Choroid plexus epithelial cell (primary cell): ENCODE measurements around the gene TMEM150C.
"Not testable (repeated sequence)": the region's sequence is repeated elsewhere in the genome, so short reads cannot be mapped to it uniquely, and the experiment has no call there.

Experiments
- DNase-seq: peaks from one replicate; pipeline ENCODE4 v3.0.0-alpha.2; 2010; ENCODE audit warnings: low read depth
- H3K4me3 ChIP-seq: 2 replicates; pipeline ENCODE4 v1.5.1; 2011; ENCODE audit warnings: low read depth, mild to moderate bottlenecking, control low read depth, low read length, moderate library complexity
- CTCF ChIP-seq: conservative IDR thresholded peaks from 2 replicates; pipeline ENCODE4 v1.5.1; 2011; ENCODE audit warnings: low read depth, mild to moderate bottlenecking, control low read depth, inconsistent platforms, low read length, moderate library complexity

Gene TMEM150C

GRCh38 chr4:82480771-82481505, 80.8 kb downstream of the TMEM150C start:
- no peak overlapping the region for H3K4me3 ChIP-seq
- no peak for DNase-seq
- no peak for TF ChIP-seq CTCF

DNA sequence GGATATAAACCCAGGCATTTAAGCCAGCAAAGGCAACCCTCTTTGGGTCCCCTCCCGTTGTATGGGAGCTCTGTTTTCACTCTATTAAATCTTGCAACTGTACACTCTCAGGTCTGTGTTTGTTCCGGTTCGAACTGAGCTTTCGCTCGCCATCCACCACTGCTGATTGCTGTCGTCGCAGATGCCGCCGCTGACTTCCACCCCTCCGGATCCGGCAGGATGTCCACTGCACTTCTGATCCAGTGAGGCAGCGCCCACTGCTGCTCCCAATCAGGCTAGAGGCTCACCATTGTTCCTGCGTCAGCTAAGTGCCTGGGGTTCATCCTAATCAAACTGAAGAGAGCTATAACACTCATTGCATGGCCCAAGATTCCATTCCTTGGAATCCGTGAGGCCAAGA, 82.2 kb downstream of the TMEM150C start:
- no peak for DNase-seq
- TF ChIP-seq CTCF = no peak
- no peak overlapping the region for H3K4me3 ChIP-seq

GRCh38 chr4:82477469-82477868, 84.3 kb downstream of the TMEM150C start:
- H3K4me3 ChIP-seq, DNase-seq: not testable (repeated sequence)

- not testable (repeated sequence) for H3K4me3 ChIP-seq, DNase-seq
These were observed 85.9 kb downstream of the TMEM150C start for GRCh38 chr4:82475931-82476330.

GRCh38 chr4:82473621-82474164, 88.1 kb downstream of the TMEM150C start:
- no peak overlapping the region for H3K4me3 ChIP-seq
- TF ChIP-seq CTCF = no peak
- DNase-seq = no peak

DNA sequence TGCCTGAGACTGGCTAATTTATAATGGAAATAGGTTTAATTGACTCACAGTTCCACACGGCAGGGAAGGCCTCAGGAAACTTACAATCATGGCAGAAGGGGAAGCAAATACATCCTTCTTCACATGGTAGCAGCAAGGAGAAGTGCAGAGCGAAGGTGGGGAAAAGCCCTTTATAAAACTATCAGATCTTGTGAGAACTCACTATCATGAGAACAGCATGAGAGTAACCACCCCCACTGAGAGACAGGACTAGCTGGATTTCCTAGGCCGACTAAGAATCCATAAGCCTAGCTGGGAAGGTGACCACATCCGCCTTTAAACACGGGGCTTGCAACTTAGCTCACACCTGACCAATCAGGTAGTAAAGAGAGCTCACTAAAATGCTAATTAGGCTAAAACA, 88.7 kb downstream of the TMEM150C start:
- not testable (repeated sequence) for H3K4me3 ChIP-seq, DNase-seq

DNA sequence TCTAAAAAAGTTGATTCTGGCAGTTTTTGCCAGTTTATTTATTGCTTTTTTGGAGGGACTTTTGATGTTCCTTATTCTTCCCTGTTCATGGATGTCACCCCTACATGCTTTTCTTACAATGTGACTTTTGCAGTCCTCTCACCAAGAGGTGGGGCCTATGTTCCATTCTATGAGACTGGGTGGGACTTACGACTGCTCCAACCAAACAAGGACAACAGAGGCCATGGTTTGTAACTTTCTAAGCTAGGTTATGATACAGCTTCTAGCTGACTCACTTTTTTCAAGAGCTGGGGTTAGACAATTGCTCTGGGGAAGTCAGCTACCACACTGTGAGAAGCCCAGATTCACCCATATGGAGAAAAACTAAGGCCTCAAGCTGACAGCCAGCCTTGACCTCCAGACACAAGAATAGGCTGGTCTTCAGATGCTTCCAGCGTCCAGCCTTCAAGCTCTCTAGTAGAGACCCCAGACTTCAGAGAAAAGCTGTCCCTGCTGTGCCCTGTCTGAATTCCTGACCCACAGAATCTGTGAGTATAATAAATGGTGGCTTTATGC, 91.9 kb downstream of the TMEM150C start:
- H3K4me3 ChIP-seq = no peak overlapping the region
- DNase-seq = peak; percentile 79
- TF ChIP-seq CTCF = no peak

GRCh38 chr4:82467471-82467870, 94.3 kb downstream of the TMEM150C start:
- no peak overlapping the region for H3K4me3 ChIP-seq
- TF ChIP-seq CTCF = no peak
- DNase-seq = peak; percentile 45
